Testis (tissue), 2 donors: Measurements from ENCODE around the gene ARHGAP26.

Experiments
- POLR2A ChIP-seq: fragments of 450-650 bp; IDR thresholded peaks from one replicate; pipeline ENCODE4 v1.6.1; 2017; ENCODE audit warnings: antibody characterized with exemption, mild to moderate bottlenecking, moderate library complexity
- TF ChIP-seq, protein P1 (sequence below), 3 experiments: fragments of 450-650 bp in 2 of 3; fragments of 200-600 bp in 1 of 3; sonication (generic) in 1 of 3; IDR thresholded peaks; one replicate each; pipeline ENCODE4 v1.5.1; 2016 to 2019; ENCODE audit warnings: antibody characterized with exemption in 3 of 3, mild to moderate bottlenecking in 2 of 3, moderate library complexity in 1 of 3

DNA sequence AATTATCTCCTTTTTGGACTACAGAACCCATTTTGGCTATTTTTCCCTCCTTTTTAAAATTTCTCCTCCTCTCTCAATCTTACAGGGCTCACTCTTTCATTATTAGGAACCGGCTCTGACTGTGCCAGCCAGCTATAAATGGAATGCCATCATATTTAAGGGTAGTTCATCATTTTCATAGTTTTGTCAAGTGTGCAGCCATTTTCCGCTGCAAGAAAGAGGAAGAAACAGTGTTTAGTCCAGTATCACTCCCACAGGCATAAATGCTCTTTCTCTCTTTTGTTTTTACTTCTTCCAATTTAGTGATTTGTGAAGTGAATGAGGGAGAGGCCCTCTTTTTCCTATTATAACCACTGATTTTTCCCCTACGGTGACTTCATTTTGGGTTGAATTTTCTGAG is 343.3 kb downstream of the ARHGAP26 start:
- TF ChIP-seq, protein P1, sequence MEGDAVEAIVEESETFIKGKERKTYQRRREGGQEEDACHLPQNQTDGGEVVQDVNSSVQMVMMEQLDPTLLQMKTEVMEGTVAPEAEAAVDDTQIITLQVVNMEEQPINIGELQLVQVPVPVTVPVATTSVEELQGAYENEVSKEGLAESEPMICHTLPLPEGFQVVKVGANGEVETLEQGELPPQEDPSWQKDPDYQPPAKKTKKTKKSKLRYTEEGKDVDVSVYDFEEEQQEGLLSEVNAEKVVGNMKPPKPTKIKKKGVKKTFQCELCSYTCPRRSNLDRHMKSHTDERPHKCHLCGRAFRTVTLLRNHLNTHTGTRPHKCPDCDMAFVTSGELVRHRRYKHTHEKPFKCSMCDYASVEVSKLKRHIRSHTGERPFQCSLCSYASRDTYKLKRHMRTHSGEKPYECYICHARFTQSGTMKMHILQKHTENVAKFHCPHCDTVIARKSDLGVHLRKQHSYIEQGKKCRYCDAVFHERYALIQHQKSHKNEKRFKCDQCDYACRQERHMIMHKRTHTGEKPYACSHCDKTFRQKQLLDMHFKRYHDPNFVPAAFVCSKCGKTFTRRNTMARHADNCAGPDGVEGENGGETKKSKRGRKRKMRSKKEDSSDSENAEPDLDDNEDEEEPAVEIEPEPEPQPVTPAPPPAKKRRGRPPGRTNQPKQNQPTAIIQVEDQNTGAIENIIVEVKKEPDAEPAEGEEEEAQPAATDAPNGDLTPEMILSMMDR (IDR thresholded peaks at IDR 0.05) = no peak
- TF ChIP-seq POLR2A = no peak
